ENCODE data around the gene CCDC6.
"Not testable (repeated sequence)": the region's sequence is repeated elsewhere in the genome, so short reads cannot be mapped to it uniquely, and the experiment has no call there.

CCDC6 gene

DNA sequence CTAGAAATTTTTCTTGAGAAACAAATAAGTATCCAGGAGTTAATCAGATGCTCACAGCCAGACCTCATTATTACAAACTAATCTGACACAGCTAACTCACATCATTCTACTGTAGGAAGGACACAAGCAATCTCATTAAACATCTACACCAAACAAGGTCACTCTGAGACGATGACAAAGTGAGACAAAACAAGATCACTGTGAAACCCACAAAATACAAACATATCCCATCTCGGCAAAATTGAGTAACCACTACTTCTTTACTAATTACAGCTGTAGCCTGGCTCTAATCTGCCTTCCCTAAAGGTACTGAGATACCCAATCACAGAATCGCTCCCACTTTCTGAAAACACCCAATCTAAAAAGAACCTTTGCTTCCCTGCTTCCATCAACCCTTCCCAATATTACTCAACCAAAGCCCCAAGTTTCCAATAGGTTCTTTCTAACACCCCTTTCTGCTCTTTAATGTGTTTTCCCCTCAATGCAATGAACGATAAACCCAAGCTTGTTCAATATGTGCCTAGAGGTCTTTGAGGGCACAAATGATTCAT is 26.9 kb downstream of the CCDC6 start:
- no peak for DNase-seq

DNA sequence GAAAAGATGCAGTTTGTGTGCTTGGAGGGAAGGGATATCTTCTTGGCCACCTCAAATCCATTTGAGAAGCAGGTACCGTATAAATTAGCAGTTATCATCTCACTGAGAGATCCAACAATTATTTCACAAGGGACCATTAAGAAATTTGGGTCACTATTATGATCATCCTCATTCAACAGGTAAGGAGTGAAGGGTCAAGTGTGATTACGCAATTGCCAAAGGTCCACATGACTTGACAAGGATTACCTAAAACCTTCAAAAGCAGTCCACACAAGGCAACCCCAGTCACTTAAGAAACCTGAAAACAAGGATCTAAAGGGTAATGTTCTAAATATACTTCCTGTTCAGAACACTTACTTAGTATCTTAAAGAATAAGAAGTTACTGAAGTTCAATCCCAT is 27.4 kb downstream of the CCDC6 start:
- no peak for DNase-seq

DNA sequence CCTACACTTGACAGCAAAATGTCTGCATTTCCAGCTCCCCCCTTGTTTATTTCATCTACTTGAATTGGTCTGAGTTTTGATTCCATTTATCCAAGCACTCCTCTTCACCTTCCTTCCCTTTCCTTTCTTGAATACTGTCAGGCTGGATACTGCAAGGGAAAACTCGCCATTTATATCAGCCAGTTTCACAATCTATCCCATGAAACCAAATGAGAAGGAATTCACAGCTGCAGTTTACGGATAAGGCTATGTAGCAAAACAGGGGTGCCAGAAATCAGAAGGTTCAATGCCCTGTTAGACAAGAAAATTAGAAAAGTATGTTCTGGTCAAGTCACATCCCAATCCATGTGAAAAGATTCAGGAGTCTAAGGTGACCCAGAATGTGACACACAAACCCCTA is 28.1 kb downstream of the CCDC6 start:
- DNase-seq = no peak

DNA sequence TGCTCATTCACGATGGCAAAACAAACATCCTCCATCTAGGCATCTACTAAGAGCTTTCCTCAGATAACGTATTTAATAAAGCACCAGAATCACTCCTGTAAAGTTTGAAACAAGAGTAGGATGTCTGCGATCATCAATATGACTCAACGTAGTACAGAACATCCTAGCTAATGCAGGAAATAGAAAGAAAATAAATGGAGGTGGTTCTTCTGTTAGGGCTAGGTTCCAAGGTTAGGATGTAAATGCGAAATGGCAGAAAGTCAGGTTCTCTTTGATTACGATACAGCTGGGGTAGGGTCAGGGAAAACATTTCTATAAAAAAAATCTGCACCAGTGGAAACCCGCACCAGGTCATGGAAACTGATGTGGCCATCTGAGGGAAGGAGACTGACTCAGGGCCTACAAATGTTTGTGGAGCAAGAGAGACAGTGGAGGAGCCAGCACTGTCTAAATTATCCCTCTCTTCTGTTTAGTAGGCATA is 29.1 kb downstream of the CCDC6 start:
- DNase-seq = no peak

DNA sequence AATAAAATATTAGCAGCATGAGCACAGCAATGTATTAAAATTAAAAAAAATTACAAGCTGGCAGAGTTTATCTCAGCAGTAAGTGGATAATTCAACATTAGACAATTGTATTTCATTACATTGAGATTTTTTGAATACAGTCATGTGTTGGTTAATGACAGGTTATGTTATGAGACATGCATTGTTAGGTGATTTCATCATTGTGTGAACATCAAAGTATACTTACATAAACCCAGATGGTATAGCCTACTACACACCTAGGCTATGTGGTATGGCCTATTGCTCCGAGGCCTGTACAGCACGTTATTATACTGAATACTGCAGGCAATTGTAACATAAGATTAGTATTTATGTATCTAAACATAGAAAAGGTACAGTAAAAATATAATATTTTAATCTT is 29.7 kb downstream of the CCDC6 start:
- DNase-seq = no peak

DNA sequence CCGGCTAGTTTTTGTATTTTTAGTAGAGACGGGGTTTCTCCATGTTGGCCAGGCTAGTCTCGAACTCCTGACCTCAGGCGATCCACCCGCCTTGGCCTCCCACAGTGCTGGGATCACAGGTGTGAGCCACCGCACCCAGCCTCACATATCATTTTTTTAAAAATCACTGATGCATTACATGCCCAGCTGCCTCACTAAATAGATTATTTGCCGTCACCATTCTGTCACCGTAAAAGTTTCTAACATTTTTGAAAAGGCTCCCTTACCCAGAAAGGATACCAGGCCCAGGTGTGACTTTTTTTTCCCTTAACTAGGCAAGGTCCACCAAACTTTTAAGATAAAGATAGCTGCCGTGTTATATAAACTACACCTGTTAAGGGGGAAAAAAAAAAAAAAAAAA is 30.1 kb downstream of the CCDC6 start:
- not testable (repeated sequence) for DNase-seq

DNA sequence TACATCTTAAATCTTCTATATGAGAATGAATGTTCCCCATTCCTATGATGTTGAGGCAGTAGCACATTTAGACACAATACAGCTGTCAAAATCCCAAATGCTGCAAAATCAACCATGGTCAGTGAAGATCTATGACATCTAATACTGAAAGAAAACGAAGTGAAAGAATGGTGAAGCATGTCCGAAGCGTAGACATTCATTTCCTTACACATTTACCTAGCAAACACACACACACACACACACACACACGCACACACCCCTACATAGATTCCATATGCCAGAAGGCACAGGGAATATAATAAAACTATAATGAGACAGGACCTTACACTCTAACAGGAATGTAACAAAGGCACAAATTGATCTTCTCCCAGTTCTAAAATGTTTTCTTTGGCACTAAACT is 32.5 kb downstream of the CCDC6 start:
- DNase-seq = no peak

DNA sequence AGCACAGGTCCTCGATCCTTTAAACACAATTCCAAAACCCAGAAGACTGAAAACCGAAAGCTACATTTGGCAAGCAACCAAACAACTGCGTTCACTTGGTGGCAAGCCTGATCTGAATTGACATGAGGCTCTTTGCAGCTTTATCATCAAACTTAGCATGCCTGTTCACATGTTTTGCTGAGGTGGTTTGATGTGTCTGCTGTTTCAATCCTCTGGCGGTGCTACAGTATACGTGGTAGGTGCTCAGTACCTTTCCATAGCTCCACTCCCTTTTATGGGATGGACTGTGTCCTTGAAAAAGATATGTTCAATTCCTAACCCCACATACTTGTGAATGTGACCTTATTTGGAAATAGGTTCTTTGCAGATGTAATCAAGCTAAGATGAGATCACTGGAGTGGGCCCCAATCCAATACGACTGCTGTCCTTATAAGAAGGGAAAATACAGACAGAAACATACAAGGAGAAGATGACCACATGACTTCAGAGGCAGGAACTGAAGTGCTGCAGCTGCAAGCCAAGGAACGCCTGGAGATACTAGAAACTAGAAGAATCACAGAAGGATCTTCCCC is 33.4 kb downstream of the CCDC6 start:
- DNase-seq = no peak

DNA sequence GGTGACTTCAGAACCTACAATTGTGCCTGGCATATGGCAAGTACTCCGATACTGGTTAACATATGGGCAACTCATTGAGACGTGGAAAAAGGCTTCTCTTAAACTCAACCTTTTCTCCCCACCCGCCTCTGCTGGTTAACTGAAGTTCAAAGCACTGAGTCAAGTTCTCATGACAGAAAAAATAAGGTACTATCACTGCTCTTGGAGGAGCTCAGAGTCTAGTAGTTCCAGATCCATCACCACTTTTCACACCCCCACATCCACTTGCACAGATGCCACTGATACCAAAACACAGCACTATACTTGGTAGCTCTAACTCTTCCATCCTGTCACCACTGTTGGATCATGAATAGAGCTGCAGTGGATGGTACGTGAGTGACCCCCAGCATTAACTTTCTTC is 36.2 kb downstream of the CCDC6 start:
- no peak for DNase-seq

DNA sequence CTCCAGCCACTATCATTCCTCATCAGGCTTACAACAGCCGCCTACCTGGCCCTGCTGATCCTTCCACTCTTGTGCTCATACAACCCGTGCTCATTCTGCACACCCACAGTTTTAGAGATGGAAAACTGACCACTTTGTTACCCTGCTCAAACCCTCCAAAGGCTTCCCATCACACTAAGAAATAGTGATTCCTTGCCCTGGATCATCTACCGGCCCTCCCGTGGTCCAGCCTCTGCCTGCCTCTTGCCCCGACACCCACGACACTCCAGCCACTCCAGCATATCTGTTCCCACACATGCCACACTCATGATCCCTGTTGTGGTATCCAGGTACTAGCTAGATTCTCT is 36.8 kb downstream of the CCDC6 start:
- DNase-seq = no peak

DNA sequence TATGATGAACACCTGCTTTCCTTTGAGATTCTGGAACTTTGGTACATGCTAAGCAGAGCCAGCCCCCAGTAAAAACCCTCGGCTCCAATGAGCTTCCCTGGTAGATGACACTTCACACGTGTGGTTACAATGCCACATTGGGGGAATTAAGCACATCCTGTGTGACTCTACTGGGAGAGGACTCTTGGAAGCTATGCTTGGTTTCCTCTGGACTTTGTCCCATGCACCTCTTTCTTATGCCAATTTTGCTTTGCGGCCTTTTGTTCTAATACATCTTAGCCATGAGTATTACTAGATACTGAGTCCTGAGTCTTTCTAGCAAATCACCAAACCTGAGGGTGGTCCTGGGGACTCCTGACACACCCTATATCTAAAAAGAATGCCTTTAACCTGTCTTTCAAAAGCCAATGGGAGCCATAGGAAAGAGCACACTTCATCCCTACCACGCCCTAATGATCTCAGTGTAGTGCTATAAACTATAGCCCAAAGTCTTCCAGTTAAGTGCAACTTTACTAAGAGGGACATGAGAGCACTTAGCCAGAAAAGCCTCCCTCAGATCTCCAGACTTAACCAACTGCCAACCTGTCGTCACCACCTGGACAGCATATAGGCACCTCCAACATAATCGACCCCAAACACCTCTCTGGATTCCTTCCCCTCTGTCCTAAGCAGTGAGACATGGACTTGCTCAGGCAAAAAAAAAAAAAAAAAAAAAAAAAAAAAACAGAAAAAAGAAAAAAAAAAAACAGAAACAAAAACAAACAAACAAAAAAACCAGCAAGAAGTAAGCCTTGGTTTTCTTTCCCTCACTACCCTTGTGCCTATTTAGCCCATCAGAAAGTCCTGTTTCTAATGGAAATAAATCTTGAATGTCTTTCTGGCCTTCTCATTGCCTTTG is 37.4 kb downstream of the CCDC6 start:
- DNase-seq = no peak

DNA sequence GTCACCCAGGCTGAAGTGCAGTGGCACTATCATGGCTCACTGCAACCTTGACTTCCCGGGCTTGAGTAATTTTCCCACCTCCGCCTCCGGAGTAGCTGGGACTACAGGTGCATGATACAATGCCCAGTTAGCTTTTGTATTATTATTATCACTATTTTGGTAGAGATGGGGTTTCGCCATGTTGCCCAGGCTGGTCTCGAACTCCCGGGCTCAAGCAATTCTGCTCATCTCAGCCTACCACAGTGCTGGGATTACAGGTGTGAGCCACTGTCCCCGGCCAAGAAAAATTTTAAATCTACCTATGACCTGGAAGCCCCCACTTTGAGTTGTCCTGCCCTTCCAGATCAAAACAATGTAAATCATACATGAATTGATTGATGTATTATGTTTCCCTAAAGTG is 38.8 kb downstream of the CCDC6 start:
- DNase-seq = no peak

DNA sequence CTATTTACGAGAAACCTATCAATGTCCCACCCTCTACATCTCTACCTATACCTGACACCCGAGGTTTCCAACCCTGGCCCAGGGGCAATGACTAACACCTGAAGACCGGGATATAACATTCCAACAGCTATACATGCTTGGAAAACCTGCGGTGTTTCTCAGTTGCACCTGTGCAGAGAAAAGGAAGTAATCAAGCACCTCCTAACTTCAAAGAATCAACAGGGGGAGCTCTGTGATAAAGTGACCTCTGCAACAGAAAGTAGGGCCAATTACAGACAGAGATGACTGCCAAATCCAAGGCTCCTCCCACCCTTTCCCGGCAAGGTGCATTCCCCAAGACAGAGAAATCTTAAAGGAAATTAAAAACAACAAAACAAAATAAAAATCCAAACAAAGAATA is 41.3 kb downstream of the CCDC6 start:
- no peak for DNase-seq

DNA sequence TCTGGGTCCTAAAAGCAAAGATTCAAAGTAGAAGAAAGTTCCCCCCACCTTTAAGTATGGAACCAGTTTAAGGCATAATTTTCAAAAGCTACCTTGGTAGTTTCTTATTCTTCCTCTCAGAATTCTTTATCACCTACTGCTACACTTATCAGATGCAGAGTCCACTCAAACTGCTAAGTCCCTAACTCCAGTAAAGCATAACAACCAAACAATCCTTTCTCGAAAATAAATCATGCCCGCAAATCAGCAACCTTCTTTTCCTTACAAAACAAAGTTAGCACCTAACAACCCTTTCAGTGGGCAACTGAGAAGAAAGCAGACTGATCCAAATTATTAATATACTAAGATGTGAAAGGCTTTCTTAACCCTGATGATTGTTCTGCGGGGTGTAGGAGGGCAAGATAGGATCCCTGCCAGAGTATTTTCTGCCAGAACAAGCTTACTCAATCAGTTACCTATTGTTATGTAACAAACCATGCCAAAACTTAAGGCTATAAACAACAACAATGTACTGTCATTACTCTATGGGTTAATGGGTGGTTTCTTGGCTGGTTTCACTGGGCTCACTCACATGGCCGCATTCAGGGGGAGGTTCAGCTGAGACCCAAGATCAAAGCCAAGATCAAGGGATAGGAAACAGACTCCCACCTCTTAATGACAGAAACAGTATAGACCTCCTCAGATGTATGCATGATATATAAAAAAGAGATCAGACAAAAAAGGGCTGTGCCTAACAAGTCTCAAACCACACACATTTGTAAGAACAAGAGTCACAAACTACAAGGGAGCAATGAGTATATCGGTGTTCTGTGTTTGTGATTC is 42.0 kb downstream of the CCDC6 start:
- no peak for DNase-seq

DNA sequence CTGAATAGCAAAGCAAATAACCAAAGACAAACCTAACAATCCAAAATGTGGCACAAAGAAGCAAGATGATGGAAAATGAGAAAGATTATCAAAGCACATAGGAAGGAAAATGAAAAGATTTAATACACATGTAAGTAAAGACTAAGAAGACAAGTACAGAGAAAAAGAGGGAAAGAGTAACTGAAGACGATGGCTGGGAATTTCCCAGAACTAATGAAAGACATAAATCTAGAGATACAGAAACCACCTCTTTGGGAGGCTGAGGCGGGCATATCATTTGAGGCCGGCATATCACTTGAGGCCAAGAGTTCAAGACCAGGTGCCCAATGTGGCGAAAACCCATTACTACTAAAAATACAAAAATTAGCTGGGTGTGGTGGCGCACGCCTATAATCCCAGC is 46.8 kb downstream of the CCDC6 start:
- no peak for DNase-seq

DNA sequence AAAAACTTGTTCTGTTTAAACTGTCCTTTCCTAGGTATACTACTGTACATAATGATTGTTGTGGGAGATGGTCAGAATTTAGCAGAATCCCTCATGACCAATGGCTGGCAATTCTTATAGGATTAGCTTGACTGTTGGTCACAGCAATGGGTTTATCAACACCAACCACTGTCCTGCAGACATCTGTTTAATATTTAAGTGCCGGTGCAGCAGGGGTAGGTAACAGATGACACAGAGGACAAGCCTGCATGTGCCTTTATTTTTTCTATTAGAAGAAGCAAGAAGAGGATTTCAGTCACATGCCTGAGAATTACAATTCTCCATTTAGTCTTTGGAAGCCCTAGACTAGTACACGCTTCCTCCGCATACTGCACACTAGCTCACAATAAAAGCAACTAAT is 48.4 kb downstream of the CCDC6 start:
- no peak for DNase-seq

DNA sequence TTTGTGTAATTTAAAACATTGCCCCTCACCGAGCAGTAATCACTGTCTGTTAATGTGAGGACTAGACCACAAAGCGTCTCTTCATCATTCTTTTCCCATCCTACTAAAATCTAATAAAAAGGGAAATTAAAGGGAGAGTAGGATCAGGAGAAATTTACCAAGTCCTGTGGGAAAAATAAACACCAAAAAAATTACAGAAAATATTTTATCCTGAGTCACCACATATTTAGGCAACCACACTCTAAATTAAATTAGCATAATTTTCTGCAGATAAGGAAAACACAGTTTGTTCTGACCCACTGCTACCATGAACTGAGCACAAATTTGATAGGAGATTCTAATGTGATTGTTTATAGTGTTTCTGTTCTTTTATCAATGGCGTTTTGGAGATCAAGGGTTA is 49.3 kb downstream of the CCDC6 start:
- DNase-seq = no peak

DNA sequence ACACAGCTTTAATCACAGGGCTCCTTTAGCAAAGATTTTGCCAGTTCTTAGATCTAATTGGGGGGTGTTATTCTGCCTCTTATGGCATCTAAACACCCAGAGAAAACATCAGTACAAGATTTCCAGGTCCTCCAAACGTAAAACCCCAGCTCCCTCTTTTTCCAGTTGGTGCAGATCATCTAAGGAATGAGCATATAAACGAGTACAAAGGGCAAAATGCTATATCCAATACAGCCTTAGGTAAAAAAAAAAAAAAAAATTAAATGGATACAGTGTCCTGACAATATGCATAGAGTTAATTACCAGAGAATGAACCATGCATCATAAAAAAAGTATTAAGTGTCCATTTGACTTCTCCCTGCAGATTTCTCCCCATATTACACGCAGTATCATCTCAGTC is 50.3 kb downstream of the CCDC6 start:
- DNase-seq = no peak

DNA sequence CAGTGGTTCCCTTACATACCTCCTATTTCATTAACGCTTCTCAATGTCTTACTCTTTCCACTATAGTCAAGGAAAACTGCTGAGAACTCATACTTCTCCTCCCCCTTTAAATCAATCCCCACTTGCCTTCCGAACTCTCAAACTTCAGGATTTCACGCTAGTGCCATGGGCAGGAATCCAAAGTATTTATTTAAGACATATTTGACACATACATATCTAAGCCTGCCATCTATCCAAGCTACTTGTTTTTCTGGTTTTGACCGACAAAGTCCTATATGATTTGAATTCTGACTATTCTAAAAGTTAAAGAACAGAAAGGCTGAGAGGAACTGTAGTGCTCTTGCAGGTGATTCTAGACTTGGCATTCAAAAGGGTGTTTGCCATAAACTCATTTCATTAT is 51.8 kb downstream of the CCDC6 start:
- no peak for DNase-seq

DNA sequence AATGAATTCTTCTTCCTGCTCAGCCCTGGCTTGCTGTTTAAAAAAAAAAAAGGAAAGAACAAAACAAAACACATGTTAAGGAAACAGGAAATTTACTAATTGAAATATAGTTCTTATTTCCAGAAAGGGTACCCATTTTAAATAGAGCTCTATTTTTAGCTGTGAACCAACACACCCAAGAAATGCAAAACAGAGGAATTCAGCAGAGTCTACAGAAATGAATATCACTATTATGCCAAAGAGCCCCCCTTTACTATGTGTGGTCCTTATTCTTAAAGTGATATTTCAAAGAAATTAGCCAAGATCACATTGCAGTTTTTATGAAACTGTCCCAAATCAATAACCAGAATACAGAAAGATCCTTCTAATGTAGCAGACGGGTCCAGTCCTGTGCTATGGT is 53.7 kb downstream of the CCDC6 start:
- DNase-seq = no peak

DNA sequence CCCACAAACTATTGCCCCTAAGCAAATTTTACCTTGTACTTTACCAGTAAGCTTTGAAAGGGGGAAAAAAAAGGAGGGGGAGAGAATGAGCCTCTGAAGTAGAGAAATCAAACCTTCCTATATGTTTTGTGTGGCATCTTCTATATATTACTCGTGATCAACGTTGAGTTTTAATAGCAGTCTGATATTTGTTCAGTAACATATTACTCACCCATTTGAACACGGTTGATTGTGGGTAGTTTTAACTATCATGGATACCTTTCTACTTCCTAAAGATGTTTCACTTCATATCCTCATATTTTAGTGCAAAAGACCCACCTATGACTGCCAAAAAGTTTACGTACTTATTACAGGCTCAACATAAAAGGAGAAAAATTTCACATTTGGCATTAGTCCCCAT is 54.5 kb downstream of the CCDC6 start:
- DNase-seq = no peak

DNA sequence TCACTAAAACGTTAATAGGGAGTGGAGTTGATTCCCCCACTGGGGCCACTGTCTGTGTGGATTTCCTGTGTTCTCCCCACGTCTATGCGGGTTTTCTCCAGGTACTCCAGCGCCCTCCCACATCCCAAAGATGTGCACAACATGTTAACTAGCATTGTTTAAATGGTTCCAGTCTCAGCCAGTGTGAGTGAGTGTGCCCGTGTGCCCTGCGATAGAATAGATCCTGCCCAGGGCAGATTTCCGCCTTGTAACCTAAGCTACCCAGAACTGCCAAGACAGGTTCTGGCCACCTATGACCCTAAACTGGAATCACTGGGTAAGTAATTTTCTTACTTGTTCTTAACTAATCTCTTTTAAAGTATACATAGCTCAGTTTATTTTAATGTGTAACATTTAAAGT is 58.5 kb downstream of the CCDC6 start:
- DNase-seq = no peak

DNA sequence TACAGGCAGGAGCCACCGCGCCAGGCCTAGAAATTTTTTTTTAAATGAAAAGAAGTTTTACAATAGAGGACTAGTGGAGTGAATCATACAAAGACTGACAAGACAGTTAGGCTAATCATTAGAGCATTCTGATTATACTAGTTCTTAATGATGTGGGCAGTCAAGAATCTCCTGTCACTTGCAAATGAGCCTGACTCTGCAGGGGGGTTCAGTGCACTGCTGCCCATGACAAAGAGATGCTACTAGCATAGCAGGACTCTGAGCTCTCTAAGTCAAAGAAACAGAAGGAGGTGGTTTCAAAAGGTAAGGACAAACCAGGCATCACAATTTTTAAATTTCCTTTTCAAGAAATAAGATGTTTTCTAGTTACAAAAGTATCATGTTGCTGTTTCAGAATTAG is 59.0 kb downstream of the CCDC6 start:
- DNase-seq = no peak

DNA sequence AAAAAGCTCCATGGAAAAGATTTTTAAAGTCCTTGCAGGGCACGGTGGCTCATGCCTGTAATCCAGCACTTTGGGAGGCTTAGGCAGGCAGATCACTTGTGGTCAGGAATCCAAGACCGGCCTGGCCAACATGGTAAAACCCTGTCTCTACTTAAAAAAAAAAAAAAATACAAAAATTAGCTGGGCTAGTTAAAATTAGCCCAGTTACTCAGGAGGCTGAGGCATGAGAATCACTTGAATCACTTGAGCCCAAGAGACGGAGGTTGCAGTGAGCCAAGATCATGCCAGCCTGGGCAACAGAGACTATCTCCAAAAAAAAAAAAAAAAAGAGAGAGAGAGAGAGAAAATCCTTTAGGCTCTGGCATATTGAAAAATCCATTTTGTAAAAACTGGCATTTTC is 61.9 kb downstream of the CCDC6 start:
- DNase-seq = no peak

All from KG1 (cell line).